Measurements from ENCODE around the gene STX1A.

- TF ChIP-seq, protein P1, sequence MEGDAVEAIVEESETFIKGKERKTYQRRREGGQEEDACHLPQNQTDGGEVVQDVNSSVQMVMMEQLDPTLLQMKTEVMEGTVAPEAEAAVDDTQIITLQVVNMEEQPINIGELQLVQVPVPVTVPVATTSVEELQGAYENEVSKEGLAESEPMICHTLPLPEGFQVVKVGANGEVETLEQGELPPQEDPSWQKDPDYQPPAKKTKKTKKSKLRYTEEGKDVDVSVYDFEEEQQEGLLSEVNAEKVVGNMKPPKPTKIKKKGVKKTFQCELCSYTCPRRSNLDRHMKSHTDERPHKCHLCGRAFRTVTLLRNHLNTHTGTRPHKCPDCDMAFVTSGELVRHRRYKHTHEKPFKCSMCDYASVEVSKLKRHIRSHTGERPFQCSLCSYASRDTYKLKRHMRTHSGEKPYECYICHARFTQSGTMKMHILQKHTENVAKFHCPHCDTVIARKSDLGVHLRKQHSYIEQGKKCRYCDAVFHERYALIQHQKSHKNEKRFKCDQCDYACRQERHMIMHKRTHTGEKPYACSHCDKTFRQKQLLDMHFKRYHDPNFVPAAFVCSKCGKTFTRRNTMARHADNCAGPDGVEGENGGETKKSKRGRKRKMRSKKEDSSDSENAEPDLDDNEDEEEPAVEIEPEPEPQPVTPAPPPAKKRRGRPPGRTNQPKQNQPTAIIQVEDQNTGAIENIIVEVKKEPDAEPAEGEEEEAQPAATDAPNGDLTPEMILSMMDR (IDR thresholded peaks at IDR 0.05): no peak
- no peak for TF ChIP-seq ZFX (IDR thresholded peaks at IDR 0.05; ENCODE audit: borderline replicate concordance)
Observed at GRCh38 chr7:73669858-73670385, 49.5 kb downstream of the STX1A start.
